Measurements from ENCODE around the gene CFI. TPM values are rescaled to one million over a fixed set of nuclear protein-coding genes. Genes with fewer than 3 reads are reported as not detected.
A peak's percentile ranks its signal among the peaks of the same experiment; 100 is the strongest.

CFI gene
- polyA plus RNA-seq, 3 donors, result not detected

GRCh38 chr4:109699553-109700225 lies 102.1 kb downstream of the CFI start:
- Histone ChIP-seq H3K36me3 (replicated peaks in 1 of 2; ENCODE audit: control insufficient read depth in 1 of 2, insufficient read depth in 2 of 2, low read length in 2 of 2) (peaks cover 0 to 8% of the 10 kb centered on the region in 2 donors), H3K9ac (ENCODE audit: insufficient read depth, low read length, poor library complexity, severe bottlenecking) (no peak overlapping the region), H4K20me1 (ENCODE audit: insufficient read depth, low read length) (peaks cover 6% of the 10 kb centered on the region), H3K4me2 (replicated peaks; ENCODE audit: extremely low read depth, low read length, poor library complexity, severe bottlenecking) (no peak overlapping the region), H3K4me1 (ENCODE audit: control insufficient read depth in 1 of 2, insufficient read depth in 2 of 2, low read length in 2 of 2) (peaks cover 21 to 30% of the 10 kb centered on the region in 2 donors), H3K9me3 (replicated peaks in 1 of 2; ENCODE audit: control insufficient read depth in 1 of 2, insufficient read depth in 1 of 2, low read length in 2 of 2) (no peaks in the 10 kb centered on the region), H3K4me3 (replicated peaks in 1 of 3; ENCODE audit: low read depth in 2 of 3, low read length in 3 of 3) (no peak overlapping the region), H3K79me2 (ENCODE audit: insufficient read depth, low read length) (peaks cover 22% of the 10 kb centered on the region), H2AFZ (ENCODE audit: insufficient read depth, low read depth, low read length, poor library complexity, severe bottlenecking) (no peak overlapping the region), H3K27me3 (ENCODE audit: control insufficient read depth in 2 of 2, insufficient read depth in 2 of 2, low read length in 2 of 2) (no peaks in the 10 kb centered on the region), H3K27ac (ENCODE audit: low read depth in 1 of 2, low read length in 2 of 2) (no peak overlapping the region)
- Mint-ChIP-seq H3K4me3 (no peak overlapping the region), H3K36me3 (peaks cover 9 to 13% of the 10 kb centered on the region in 2 donors), H3K27me3 (ENCODE audit: low read depth in 3 of 3) (peaks cover 1 to 2% (median 2%) of the 10 kb centered on the region in 3 donors), H3K9me3 (no peaks in the 10 kb centered on the region), H3K4me1 (peaks cover 29% of the 10 kb centered on the region), H3K27ac (peak overlapping the region in 1 of 7 donors; percentile 8)
- intact Hi-C loops (cut with micrococcal nuclease), result loop anchor here (10.0 kb wide), 3 partner anchors 115 to 265 kb away; partner anchors contain the start of genes GAR1 (in 1 of the 2), RRH (in 1 of the 2) and SEC24B (in 1 of the 2)
- 87% methylated on average over 6 of the region's 8 CpGs for WGBS (ENCODE audit: insufficient coverage)
- TF ChIP-seq CTCF (IDR thresholded peaks at IDR 0.05), result no peak
- no peak for DNase-seq

- H3K4me1 Mint-ChIP-seq, result peaks cover 22% of the 10 kb centered on the region
- no peak overlapping the region for H3K4me3 Mint-ChIP-seq
- no peak for DNase-seq
- no peaks in the 10 kb centered on the region for H3K9me3 ChIP-seq (replicated peaks in 1 of 2; ENCODE audit: control insufficient read depth in 1 of 2, insufficient read depth in 1 of 2, low read length in 2 of 2)
- no peak overlapping the region for H3K27ac ChIP-seq (ENCODE audit: low read depth in 1 of 2, low read length in 2 of 2)
- H3K4me3 ChIP-seq (replicated peaks in 1 of 3; ENCODE audit: low read depth in 2 of 3, low read length in 3 of 3), result no peak overlapping the region
- H4K20me1 ChIP-seq (ENCODE audit: insufficient read depth, low read length), result peaks cover 6% of the 10 kb centered on the region
- intact Hi-C loops (cut with micrococcal nuclease), result no loop called here
- H3K27ac Mint-ChIP-seq, result no peak overlapping the region
- H3K27me3 Mint-ChIP-seq (ENCODE audit: low read depth in 3 of 3), result peaks cover 1 to 2% (median 2%) of the 10 kb centered on the region in 3 donors
- peaks cover 22% of the 10 kb centered on the region for H3K79me2 ChIP-seq (ENCODE audit: insufficient read depth, low read length)
- no peak overlapping the region for H3K4me2 ChIP-seq (replicated peaks; ENCODE audit: extremely low read depth, low read length, poor library complexity, severe bottlenecking)
- TF ChIP-seq CTCF (IDR thresholded peaks at IDR 0.05), result no peak
- no peak overlapping the region for H3K9ac ChIP-seq (ENCODE audit: insufficient read depth, low read length, poor library complexity, severe bottlenecking)
- H3K27me3 ChIP-seq (ENCODE audit: control insufficient read depth in 2 of 2, insufficient read depth in 2 of 2, low read length in 2 of 2), result no peaks in the 10 kb centered on the region
- peaks cover 15 to 18% of the 10 kb centered on the region in 2 donors for H3K36me3 Mint-ChIP-seq
- H3K4me1 ChIP-seq (ENCODE audit: control insufficient read depth in 1 of 2, insufficient read depth in 2 of 2, low read length in 2 of 2), result peaks cover 14 to 20% of the 10 kb centered on the region in 2 donors
- peaks cover 6 to 16% of the 10 kb centered on the region in 2 donors for H3K36me3 ChIP-seq (replicated peaks in 1 of 2; ENCODE audit: control insufficient read depth in 1 of 2, insufficient read depth in 2 of 2, low read length in 2 of 2)
- no peak overlapping the region for H2AFZ ChIP-seq (ENCODE audit: insufficient read depth, low read depth, low read length, poor library complexity, severe bottlenecking)
- H3K9me3 Mint-ChIP-seq, result no peaks in the 10 kb centered on the region
- 100% methylated on average over 1 of the region's 1 CpG for WGBS (ENCODE audit: insufficient coverage)
Observed at GRCh38 chr4:109698656-109699055, 103.1 kb downstream of the CFI start.

All from CD14-positive monocyte (primary cell).